ENCODE measurements around the gene CD200. TPM values are rescaled to one million over a fixed set of nuclear protein-coding genes. Genes with fewer than 3 reads are reported as not detected.

The CD200 gene
- total RNA-seq, 1 experiment from 2014 or later, result not detected

- POLR2A ChIA-PET (ENCODE audit: unreplicated experiment), result no interaction called here
- BruUV-seq (replicated peaks), result no TSS peak
- H3K27me3 ChIP-seq (ENCODE audit: low read length), result peaks cover 39% of the 10 kb centered on the region
- no peaks in the 10 kb centered on the region for H4K20me1 ChIP-seq (ENCODE audit: low read length)
- H2AFZ ChIP-seq (ENCODE audit: low read length), result no peak overlapping the region
- H3K4me2 ChIP-seq (ENCODE audit: low read length), result no peak overlapping the region
- no peak for TF ChIP-seq CTCF (conservative IDR thresholded peaks at IDR 0.05; ENCODE audit: low read depth, low read length)
- TF ChIP-seq EZH2phosphoT487 (IDR thresholded peaks at IDR 0.05; ENCODE audit: borderline replicate concordance, low read length), result no peak
- TF ChIP-seq EZH2 (IDR thresholded peaks at IDR 0.05; ENCODE audit: low read length, unreplicated experiment), result no peak
- no peaks in the 10 kb centered on the region for H3K79me2 ChIP-seq (ENCODE audit: low read length)
- no peak for DNase-seq
- H3K9me3 ChIP-seq (ENCODE audit: low read length), result no peaks in the 10 kb centered on the region
- ATAC-seq, result no peak
- H3F3A ChIP-seq (ENCODE audit: low read length, unreplicated experiment), result no peaks in the 10 kb centered on the region
- H3K9me2 ChIP-seq (replicated peaks; ENCODE audit: low read length), result no peaks in the 10 kb centered on the region
- CTCF ChIA-PET, result no interaction called here
- intact Hi-C loops (cut with micrococcal nuclease), result no loop called here
- no peak overlapping the region for H3K9ac ChIP-seq (ENCODE audit: low read length)
- no peaks in the 10 kb centered on the region for H3K36me3 ChIP-seq (ENCODE audit: low read depth, low read length)
- no peak overlapping the region for H3K4me3 ChIP-seq (ENCODE audit: low read length)
- H3K27ac ChIP-seq (ENCODE audit: low read length), result no peak overlapping the region
- H3K4me1 ChIP-seq (ENCODE audit: insufficient read depth, low read length), result 0 out of 2 replicates have a peak, but pooled peaks cover 10% of the 10 kb centered on the region
Observed at GRCh38 chr3:112392393-112393359, 59.7 kb downstream of the CD200 start.

DNA sequence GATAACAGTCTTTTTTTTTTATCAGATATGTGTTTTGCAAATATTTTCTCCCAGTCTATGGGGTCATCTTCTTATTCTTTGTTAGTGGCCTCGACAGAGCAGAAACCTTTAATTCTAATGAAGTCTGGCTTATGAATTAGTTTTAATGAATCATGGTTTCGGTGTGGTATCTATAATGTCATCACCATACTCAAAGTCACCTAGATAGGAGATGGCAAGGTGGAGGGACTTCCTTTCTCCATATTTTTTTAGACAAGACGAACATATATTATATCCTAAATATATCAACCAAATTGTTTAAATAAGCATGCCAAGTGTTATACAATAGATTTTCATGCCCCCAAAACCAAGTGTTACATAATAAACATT lies 60.4 kb downstream of the CD200 start:
- Histone ChIP-seq H3K9me2 (replicated peaks; ENCODE audit: low read length) (no peaks in the 10 kb centered on the region), H3K27me3 (ENCODE audit: low read length) (peaks cover 39% of the 10 kb centered on the region), H3K36me3 (ENCODE audit: low read depth, low read length) (no peaks in the 10 kb centered on the region), H2AFZ (ENCODE audit: low read length) (no peak overlapping the region), H3K79me2 (ENCODE audit: low read length) (no peaks in the 10 kb centered on the region), H3K9ac (ENCODE audit: low read length) (no peak overlapping the region), H3K27ac (ENCODE audit: low read length) (no peak overlapping the region), H4K20me1 (ENCODE audit: low read length) (no peaks in the 10 kb centered on the region), H3K4me2 (ENCODE audit: low read length) (no peak overlapping the region), H3K4me1 (ENCODE audit: insufficient read depth, low read length) (0 out of 2 replicates have a peak, but pooled peaks cover 10% of the 10 kb centered on the region), H3K4me3 (ENCODE audit: low read length) (no peak overlapping the region), H3K9me3 (ENCODE audit: low read length) (no peaks in the 10 kb centered on the region), H3F3A (ENCODE audit: low read length, unreplicated experiment) (no peaks in the 10 kb centered on the region)
- no peak for DNase-seq
- intact Hi-C loops (cut with micrococcal nuclease), result no loop called here
- no peak for ATAC-seq
- no TSS peak for BruUV-seq (replicated peaks)
- CTCF ChIA-PET, result no interaction called here
- POLR2A ChIA-PET (ENCODE audit: unreplicated experiment), result no interaction called here
- TF ChIP-seq CTCF (conservative IDR thresholded peaks at IDR 0.05; ENCODE audit: low read depth, low read length) (no peak), EZH2phosphoT487 (IDR thresholded peaks at IDR 0.05; ENCODE audit: borderline replicate concordance, low read length) (no peak), EZH2 (IDR thresholded peaks at IDR 0.05; ENCODE audit: low read length, unreplicated experiment) (no peak)

All from PC-3 (cell line).